Endothelial cell of umbilical vein (primary cell): Measurements from ENCODE around the gene NSMCE1.
"Not testable (repeated sequence)": the region's sequence is repeated elsewhere in the genome, so short reads cannot be mapped to it uniquely, and the experiment has no call there.

Source experiments
- EZH2 ChIP-seq: IDR thresholded peaks from 2 replicates; pipeline ENCODE4 v1.6.1; 2012; ENCODE audit warnings: borderline replicate concordance, low read depth, mild to moderate bottlenecking, moderate library complexity, low read length, inconsistent platforms; ENCODE audit not compliant: severe bottlenecking
- FOS ChIP-seq: IDR thresholded peaks from 2 replicates; pipeline ENCODE4 v1.6.1; 2011; ENCODE audit warnings: mild to moderate bottlenecking, low read length, moderate library complexity, borderline replicate concordance; ENCODE audit not compliant: insufficient read depth
- POLR2A ChIP-seq: IDR thresholded peaks from 2 replicates; pipeline ENCODE4 v1.6.1; 2012; ENCODE audit warnings: low read depth, mild to moderate bottlenecking, control low read depth, low read length
- POLR2AphosphoS5 ChIP-seq: IDR thresholded peaks from 2 replicates; pipeline ENCODE4 v1.6.1; 2012; ENCODE audit warnings: low read depth, mild to moderate bottlenecking, control low read depth, low read length, moderate library complexity; ENCODE audit not compliant: insufficient read depth
- TF ChIP-seq, protein P1 (sequence below), 2 donors: IDR thresholded peaks; 1 replicate in 1 of 2; 2 replicates in 1 of 2; pipeline ENCODE4 v1.5.1; 2011; ENCODE audit warnings: low read length in 2 of 2, mild to moderate bottlenecking in 2 of 2, moderate library complexity in 2 of 2, control low read depth in 1 of 2, inconsistent platforms in 1 of 2, low read depth in 1 of 2; ENCODE audit not compliant: insufficient read depth in 1 of 2; ENCODE audit errors: extremely low read depth in 1 of 2
- TF ChIP-seq, protein P2 (sequence below): IDR thresholded peaks from 2 replicates; pipeline ENCODE4 v1.6.1; 2011; ENCODE audit not compliant: insufficient read depth, insufficient read length

DNA sequence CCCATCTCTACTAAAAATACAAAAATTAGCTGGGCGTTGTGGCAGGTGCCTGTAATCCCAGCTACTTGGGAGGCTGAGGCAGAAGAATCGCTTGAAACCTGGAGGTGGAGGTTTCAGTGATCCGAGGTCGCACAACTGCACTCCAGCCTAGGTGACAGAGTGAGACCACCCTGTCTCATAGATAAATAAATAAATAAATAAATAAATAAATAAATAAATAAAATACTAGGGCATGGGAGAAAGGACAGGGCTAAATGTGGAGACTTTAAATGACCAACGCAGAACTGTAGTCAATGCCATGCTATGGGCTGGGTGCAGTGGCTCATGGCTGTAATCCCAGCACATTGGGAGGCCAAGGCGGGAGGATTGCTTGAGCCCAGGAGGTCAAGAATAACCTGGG is 19.7 kb upstream of the NSMCE1 start:
- TF ChIP-seq, protein P1, sequence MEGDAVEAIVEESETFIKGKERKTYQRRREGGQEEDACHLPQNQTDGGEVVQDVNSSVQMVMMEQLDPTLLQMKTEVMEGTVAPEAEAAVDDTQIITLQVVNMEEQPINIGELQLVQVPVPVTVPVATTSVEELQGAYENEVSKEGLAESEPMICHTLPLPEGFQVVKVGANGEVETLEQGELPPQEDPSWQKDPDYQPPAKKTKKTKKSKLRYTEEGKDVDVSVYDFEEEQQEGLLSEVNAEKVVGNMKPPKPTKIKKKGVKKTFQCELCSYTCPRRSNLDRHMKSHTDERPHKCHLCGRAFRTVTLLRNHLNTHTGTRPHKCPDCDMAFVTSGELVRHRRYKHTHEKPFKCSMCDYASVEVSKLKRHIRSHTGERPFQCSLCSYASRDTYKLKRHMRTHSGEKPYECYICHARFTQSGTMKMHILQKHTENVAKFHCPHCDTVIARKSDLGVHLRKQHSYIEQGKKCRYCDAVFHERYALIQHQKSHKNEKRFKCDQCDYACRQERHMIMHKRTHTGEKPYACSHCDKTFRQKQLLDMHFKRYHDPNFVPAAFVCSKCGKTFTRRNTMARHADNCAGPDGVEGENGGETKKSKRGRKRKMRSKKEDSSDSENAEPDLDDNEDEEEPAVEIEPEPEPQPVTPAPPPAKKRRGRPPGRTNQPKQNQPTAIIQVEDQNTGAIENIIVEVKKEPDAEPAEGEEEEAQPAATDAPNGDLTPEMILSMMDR (IDR thresholded peaks at IDR 0.05; ENCODE audit: extremely low read depth in 1 of 2, insufficient read depth in 1 of 2, low read depth in 1 of 2, low read length in 2 of 2), result not testable (repeated sequence)
- TF ChIP-seq POLR2AphosphoS5, POLR2A, FOS, EZH2: not testable (repeated sequence)
- TF ChIP-seq, protein P2, sequence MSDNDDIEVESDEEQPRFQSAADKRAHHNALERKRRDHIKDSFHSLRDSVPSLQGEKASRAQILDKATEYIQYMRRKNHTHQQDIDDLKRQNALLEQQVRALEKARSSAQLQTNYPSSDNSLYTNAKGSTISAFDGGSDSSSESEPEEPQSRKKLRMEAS, result not testable (repeated sequence)
